HG03060 (cell line): ENCODE data around the gene NUTM1.
"Not testable (repeated sequence)": the region's sequence is repeated elsewhere in the genome, so short reads cannot be mapped to it uniquely, and the experiment has no call there.

Experiments
- ATAC-seq: cut with Tn5 transposase; IDR thresholded peaks from one replicate; pipeline ENCODE4 v1.9.1; 2021; ENCODE audit warnings: low read depth, moderate number of reproducible peaks; ENCODE audit not compliant: unreplicated experiment

Gene NUTM1

GRCh38 chr15:34362047-34362773 lies 19.1 kb downstream of the NUTM1 start:
- ATAC-seq = no peak

- no peak for ATAC-seq
Measured at GRCh38 chr15:34364041-34364440, 20.9 kb downstream of the NUTM1 start.

- no peak for ATAC-seq
Measured at GRCh38 chr15:34365091-34365825, 22.1 kb downstream of the NUTM1 start.

GRCh38 chr15:34365836-34366235 lies 22.7 kb downstream of the NUTM1 start:
- no peak for ATAC-seq

DNA sequence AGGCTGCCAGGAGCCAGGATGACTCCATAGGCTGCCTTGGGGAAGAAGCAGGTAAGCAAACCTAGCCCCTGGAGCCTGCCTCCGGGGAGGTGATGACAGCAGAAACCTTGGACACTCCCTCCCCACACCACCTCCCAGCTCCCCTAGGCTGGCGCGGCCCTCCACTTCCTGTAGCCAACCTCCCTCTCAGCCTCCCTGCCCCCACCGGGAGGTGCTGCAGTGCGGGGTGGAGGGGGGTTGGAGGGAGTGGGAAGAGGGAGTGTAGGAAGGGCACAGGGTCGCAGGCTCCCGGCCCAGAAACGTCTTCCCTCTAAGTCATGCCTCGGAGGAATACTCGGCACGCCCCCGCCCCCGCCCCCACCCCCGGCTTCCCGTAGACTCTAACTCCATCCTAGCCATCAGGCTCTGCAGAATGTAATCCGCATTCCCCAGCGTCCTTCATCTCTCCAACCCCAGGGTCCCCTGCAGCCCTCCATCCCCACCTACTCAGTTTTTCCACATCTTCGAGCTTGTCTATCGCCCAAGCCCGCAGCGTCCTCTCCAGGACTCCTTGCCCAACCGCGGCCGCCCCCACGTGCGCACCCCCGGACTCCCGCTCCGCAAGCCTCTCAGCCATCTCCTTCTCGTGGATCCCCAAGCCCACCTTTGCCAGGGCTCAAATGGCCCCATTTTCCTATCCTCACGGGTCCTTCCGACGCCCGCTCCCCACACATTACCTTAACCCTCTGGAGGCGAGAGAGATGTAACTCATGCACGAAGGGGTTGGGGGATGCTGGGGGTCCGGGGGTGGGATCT lies 23.4 kb downstream of the NUTM1 start:
- no peak for ATAC-seq

DNA sequence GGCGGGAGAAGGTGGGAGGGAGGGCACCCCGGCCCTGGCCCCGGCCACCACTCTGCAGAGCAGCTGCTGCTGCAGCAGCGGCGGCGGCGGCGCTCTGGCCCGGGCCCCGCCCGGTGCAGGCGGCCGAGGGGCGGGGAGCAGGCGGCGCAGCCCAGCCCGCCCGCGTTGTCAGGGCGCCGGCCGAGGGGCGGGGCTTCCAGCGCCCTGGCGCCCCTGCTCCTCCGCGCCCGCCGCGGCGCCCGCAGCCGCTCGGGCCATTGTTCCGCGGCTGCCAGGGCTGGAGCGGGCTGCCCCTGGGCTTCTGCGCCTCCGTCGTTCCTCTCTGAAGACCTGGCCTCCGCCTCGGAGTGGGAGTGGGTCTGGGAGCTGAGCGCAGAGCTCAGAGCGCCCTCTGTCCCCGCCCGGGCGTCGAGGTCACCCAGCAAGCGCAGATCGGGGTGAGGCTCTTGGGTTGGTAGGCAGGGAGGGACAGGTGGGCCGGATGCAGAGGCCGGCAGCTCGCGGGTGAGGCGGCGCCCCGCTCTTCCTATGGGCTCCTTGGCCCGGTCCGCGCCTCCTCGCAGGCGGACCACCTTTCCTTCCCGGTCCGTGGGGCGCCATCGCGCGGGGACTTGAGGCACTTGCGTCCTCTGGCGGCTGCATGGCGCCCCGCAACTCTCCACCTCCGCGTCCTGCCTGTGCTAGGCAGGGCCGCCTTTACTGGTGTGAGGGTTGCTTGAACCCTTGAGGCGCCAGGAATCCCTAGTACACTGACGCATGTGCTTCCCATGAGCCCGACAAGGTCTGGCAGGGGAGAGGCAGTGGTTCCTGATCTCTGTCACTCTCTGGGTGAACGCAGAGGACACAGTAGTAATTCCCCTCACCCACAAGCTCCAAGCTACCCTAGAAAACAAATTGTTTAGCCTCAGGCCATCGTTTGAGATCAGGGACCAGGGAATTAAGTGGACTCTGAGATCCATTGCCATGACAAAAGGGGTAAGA lies 24.3 kb downstream of the NUTM1 start, which contains the start of gene LPCAT4:
LPCAT4 (minus strand) TSS at position 96 of the 981 bp plus-strand sequence. CDS start 96 bp downstream, outside the sequence.
- ATAC-seq = peak; percentile 34

DNA sequence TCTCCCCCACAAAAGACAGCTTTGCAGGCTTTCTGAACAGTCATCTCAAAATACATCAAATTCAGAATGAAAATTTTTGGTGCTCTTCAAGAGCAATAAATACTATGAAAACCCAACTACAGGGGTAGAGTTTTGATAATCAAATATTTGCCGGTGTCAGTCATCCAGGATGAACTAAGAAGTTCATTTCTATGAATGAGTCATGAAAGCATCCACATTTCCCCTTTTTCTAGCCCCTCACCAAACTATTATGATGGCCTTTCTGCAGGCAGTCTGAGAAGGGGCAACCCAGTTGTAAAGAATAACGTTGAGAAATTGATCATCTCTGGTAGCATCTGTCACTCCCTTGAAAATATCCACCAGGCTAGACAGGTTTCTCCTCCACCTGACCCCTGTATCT lies 27.0 kb downstream of the NUTM1 start:
- no peak for ATAC-seq

DNA sequence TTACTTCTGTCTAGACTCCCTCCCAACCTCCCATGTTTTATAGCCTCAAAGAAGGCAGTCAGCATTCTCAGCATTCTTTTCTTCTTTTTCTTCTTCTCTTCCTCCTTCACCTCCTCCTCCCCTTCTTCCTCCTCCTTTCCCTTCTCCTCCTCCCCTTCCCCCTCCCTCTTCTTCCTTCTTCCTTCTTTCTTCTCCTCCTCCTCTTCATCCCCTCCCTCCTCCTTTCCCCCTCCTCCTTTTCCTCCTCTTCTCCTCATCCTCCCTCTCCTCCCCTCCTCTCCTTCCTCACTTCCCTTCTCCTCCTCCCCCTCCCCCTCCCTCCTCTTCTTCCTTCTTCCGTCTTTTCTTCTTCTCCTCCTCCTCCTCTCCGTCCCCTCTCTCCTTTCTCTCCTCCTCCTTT lies 27.5 kb downstream of the NUTM1 start:
- no peak for ATAC-seq

DNA sequence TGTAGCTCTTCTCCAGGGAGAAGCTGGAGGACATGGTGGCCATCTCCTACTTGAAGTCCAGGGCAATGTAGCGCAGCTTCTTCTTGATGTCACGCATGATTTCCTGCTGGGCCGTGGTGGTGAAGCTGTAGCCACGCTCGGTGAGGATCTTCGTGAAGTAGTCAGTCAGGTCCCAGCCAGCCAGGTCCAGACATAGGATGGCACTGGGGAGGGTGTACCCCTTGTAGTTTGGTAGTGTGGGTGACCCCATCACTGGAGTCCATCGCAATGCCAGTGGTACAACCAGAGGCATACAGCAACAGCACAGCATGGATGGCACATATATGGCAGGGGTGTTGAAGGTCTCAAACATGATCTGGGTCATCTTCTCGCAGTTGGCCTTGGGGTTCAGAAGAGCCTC lies 30.8 kb downstream of the NUTM1 start:
- no peak for ATAC-seq

DNA sequence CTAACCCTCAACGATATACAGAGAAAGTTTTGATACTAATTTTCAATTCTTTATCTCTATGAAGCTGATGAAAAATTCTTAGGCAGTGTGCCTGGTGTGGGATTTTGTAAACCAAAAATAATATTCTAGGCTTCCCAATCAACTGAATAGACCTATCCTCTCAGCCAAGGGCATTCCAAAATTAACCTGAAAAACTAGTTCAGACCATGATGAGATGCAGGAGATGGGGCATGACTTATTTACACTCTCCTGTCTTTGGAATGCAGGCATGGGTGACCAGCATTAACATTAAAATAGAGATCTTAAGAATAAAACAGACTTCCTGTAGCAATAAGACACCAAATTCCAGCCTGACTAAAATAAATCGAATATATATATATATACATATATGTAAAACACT lies 31.7 kb downstream of the NUTM1 start:
- no peak for ATAC-seq

GRCh38 chr15:34375541-34375940 lies 32.4 kb downstream of the NUTM1 start:
- ATAC-seq = not testable (repeated sequence)

DNA sequence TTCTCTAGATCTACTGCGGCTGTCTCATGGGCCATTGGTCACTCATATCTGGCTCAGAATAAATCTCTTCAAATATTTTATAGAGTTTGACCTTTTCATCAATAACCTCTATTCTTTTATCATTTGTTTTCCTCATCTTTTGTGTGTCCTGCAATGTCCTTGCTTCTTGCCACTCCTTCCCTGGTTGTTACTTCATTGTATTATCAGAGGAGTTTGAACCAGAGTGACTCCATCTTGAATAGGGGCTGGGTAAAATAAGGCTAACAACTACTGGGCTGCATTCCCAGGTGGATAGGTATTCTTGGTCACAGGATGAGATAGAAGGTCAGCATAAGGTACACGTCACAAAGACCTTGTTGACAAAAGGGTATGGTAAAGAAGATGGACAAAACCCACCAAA lies 33.7 kb downstream of the NUTM1 start:
- ATAC-seq = no peak

DNA sequence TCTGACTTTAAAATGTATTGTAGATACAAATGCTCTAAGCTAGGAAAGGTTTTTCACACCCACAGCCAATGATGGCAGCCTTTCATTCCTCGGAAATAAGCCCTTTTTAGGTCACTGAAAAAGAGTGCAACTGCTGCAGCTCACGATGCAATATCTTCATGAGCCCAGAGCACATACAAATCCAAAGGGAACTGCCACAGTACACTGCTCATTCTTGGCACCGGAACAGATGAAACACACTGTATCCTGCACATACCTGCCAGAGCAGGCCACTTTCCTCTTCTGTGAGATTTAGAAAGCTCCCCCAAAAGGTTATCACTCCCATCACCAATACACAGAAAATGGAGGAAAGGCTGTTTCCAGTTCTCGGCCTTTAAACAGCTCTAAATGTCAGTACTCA lies 37.4 kb downstream of the NUTM1 start:
- ATAC-seq = not testable (repeated sequence)

DNA sequence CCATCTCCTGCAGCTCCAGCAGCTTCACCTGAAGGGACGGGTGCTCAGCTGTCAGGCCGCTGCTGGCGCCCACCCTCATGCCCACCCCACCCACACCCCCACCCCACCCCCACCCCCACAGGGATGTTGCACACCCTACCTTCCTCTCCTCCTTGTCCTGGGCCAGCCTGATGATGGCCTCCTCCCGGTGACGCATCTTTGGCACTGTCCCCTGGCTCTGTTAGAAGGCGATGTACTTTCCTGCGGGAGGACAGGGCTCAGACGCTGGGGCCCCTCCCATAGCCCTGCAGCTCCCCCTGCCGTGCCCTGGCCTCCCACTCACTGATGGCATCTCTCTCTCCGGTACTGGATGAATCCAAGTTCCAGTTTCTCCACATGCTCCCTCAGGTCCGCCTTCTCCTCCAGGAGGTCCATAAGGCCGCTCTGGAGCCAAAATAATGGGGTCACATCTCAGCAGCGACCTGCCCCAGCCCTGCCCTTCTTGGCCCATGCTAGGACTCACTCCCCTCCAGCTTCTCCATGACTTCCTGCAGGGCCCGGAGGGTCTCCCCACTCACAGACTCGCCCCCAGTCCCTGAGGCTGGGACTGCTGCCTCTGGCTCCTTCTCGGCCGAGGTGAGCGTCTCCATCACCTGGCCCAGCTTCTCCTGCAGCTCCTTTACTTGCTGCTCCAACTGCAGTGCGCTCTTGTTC lies 38.9 kb downstream of the NUTM1 start:
- not testable (repeated sequence) for ATAC-seq

DNA sequence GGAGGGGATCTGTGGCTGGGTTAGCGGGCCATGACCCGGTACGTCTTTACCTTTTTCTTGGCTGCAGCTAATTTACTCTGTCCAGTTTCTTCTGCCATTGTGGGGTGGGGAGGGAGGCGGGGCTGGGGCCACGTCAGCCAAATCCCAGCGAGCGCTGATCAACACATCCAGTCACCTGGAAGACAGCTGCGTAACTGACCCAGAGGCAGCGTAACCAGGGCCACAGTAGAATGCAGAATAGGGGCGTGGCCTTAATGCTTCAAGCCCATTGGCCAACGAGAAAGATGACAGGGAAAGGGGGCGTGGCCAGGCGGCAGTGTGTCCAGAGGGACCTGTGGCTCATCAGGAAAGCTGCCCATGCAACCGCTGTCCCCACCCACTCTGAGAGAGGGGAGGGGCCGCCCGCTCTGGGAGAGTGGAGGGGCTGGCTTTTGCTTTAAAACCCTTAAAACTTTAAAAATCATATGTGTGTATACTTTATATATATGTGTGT lies 46.5 kb downstream of the NUTM1 start:
- not testable (repeated sequence) for ATAC-seq

DNA sequence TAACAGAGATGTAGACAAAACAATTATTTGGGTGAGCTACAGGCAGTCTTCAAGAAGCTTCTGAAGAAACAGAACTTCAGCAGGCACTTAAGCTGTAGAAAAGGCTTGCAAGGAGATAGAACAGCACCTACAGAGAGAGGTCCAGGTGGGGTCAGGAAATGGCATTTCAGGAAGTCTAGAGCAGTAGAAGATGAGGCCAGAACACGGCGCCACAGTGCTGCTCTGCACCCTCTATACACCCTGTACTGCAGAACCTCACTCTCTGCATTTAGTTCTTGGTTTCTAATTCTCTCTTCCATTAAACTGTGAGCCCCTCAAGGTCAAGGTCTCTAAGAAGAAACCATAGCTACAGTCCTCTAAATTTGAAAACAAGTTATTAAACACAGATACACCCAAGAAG lies 49.9 kb downstream of the NUTM1 start:
- not testable (repeated sequence) for ATAC-seq

DNA sequence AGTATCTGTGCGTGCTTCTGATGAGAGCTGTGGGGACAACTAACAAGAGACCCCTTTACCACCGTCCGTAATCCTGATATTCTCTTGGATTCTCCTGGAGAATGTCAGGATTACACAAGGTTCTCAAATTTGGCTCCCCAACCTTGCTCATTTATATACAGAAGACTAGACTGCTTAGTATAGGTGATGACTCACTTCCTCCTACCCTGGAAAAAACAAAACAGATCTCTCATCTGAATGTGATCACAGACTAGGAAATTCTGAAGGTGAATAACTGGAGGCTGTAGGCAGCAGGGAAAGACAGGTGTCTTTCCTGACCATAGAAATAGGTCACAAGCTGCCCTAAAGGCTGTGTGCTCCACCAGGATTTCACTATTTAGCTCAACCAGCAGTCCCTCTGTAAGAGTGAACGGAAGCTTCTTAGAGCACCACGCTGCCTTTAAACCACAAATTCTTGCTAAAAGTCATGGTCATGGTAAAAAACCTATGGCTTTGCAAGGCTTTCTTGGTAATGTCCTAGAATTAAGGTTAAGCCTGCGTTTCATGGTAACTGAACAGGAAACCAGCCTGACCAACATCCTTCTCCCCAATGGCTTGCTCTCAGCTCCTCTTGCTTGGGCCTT lies 54.6 kb downstream of the NUTM1 start:
- not testable (repeated sequence) for ATAC-seq

DNA sequence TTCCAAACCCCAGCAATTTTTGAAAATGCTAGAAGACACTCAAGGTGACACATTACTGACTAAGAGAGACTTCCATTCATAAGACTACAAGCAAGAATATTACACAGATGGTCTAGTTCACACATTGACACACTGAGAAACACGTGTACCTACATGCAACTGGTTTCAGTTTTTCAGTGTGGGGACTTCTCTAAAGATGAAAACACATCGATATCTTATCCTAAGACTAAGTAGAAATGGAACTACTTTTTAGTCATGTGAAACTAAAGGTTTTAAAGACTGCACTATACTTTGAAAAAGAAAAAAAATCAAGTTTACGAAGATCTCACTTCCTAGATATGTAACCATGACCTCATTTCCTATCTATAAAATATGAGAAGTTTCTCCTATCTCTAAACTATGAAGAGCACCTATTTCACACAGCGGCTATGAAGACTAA lies 60.1 kb downstream of the NUTM1 start:
- not testable (repeated sequence) for ATAC-seq

- not testable (repeated sequence) for ATAC-seq
Measured at GRCh38 chr15:34403899-34404298, 60.8 kb downstream of the NUTM1 start.
